ENCODE measurements around the gene PTPRN2.
"Not testable (repeated sequence)": the region's sequence is repeated elsewhere in the genome, so short reads cannot be mapped to it uniquely, and the experiment has no call there.

The PTPRN2 gene

GRCh38 chr7:157851501-157852067, 736.0 kb downstream of the PTPRN2 start:
- DNase-seq (ENCODE audit: low read depth in 2 of 2): peak; percentile 56 to 68

- DNase-seq (ENCODE audit: low read depth in 2 of 2): no peak
These were observed 736.9 kb downstream of the PTPRN2 start for GRCh38 chr7:157850481-157851444.

- no peak for DNase-seq (ENCODE audit: low read depth in 2 of 2)
These were observed 737.9 kb downstream of the PTPRN2 start for GRCh38 chr7:157849726-157850125.

- no peak for DNase-seq (ENCODE audit: low read depth in 2 of 2)
These were observed 738.4 kb downstream of the PTPRN2 start for GRCh38 chr7:157849341-157849596.

GRCh38 chr7:157848508-157849340, 738.9 kb downstream of the PTPRN2 start:
- no peak for DNase-seq (ENCODE audit: low read depth in 2 of 2)

GRCh38 chr7:157847756-157848487, 739.7 kb downstream of the PTPRN2 start:
- not testable (repeated sequence) for DNase-seq (ENCODE audit: low read depth in 2 of 2)

- DNase-seq (ENCODE audit: low read depth in 2 of 2): not testable (repeated sequence)
These were observed 740.9 kb downstream of the PTPRN2 start for GRCh38 chr7:157846746-157847145.

- no peak for DNase-seq (ENCODE audit: low read depth in 2 of 2)
These were observed 741.4 kb downstream of the PTPRN2 start for GRCh38 chr7:157846271-157846670.

- no peak for DNase-seq (ENCODE audit: low read depth in 2 of 2)
These were observed 742.3 kb downstream of the PTPRN2 start for GRCh38 chr7:157845203-157845835.

- DNase-seq (ENCODE audit: low read depth in 2 of 2): no peak
These were observed 743.0 kb downstream of the PTPRN2 start for GRCh38 chr7:157844611-157845010.

- DNase-seq (ENCODE audit: low read depth in 2 of 2): no peak
These were observed 743.5 kb downstream of the PTPRN2 start for GRCh38 chr7:157844141-157844540.

GRCh38 chr7:157843336-157844140, 744.1 kb downstream of the PTPRN2 start:
- no peak for DNase-seq (ENCODE audit: low read depth in 2 of 2)

GRCh38 chr7:157841773-157842370, 745.8 kb downstream of the PTPRN2 start:
- DNase-seq (ENCODE audit: low read depth in 2 of 2): no peak

- no peak for DNase-seq (ENCODE audit: low read depth in 2 of 2)
These were observed 746.5 kb downstream of the PTPRN2 start for GRCh38 chr7:157840914-157841772.

- DNase-seq (ENCODE audit: low read depth in 2 of 2): no peak
These were observed 747.3 kb downstream of the PTPRN2 start for GRCh38 chr7:157840174-157840913.

GRCh38 chr7:157839672-157840167, 747.9 kb downstream of the PTPRN2 start:
- no peak for DNase-seq (ENCODE audit: low read depth in 2 of 2)

- no peak for DNase-seq (ENCODE audit: low read depth in 2 of 2)
These were observed 748.4 kb downstream of the PTPRN2 start for GRCh38 chr7:157839226-157839625.

- no peak for DNase-seq (ENCODE audit: low read depth in 2 of 2)
These were observed 750.1 kb downstream of the PTPRN2 start for GRCh38 chr7:157837561-157837960.

Data from activated CD4-positive, alpha-beta T cell treated with anti-CD3 and anti-CD28 coated beads for 24 hours (primary cell).